GM15510 (cell line): Measurements from ENCODE around the gene LRRC55.

Source experiments
- POLR2A ChIP-seq: IDR thresholded peaks from 3 replicates; pipeline ENCODE4 v1.6.1; 2011; ENCODE audit warnings: borderline replicate concordance; ENCODE audit not compliant: insufficient read length; ENCODE audit errors: extremely low read depth

LRRC55 gene

GRCh38 chr11:57213342-57214097 is 31.8 kb downstream of the LRRC55 start:
- no peak for TF ChIP-seq POLR2A

DNA sequence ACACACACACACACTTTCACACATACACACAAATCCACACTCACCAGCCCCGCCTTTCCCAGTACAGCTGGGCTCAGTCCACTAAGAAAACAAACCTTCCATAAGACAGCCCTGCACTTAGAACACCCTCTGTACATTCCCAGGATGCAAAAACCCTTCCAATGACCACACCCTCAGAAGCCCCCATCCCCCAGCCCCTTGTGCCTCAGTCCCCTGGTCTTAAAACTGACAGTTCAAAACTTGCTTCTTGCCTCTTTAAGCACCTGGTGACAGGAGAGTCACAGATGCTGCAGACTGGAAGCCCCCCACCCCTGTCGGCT is 32.3 kb downstream of the LRRC55 start:
- no peak for TF ChIP-seq POLR2A

- TF ChIP-seq POLR2A = no peak
Measured at GRCh38 chr11:57214494-57214893, 32.7 kb downstream of the LRRC55 start.

- TF ChIP-seq POLR2A = no peak
Measured at GRCh38 chr11:57216463-57216862, 34.7 kb downstream of the LRRC55 start.

GRCh38 chr11:57217053-57217452 is 35.3 kb downstream of the LRRC55 start:
- no peak for TF ChIP-seq POLR2A

GRCh38 chr11:57219021-57219627 is 37.4 kb downstream of the LRRC55 start:
- TF ChIP-seq POLR2A = no peak

DNA sequence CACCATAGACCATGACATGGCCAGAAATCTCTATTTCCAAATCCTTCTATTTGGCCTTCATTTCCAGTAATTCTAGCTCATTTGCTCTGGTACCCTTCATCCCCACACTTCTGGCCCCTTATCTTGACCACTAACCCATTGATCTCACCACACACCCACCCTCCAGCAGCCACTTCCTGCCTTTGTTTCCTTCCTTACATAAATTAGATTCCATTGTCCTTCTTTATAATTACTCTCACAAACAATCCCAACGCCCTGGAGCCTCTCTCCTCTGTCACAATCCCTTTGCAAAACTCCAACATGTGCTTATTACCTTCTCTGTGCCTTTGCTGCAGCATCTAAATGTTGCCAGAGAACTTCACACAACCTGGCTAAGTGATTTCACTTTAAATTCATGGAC is 40.5 kb downstream of the LRRC55 start:
- no peak for TF ChIP-seq POLR2A

DNA sequence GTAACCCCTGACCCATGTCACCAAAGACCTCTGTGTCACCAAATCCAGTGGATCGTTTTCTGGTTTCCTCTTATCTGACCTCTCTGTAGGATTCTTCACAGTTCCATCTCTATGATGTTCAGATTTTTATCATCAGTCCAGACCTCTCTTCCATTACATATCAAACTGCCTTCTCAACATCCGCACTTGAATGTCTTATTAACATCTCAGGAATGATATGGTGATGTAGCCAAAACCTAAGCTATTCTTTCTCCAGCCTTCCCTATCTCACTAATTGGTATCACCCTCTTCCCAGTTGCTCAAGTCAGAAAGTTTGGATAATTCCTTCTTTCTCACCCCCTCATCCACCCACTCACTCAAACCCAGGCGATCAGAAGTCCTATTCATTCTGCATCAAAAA is 41.8 kb downstream of the LRRC55 start:
- no peak for TF ChIP-seq POLR2A

DNA sequence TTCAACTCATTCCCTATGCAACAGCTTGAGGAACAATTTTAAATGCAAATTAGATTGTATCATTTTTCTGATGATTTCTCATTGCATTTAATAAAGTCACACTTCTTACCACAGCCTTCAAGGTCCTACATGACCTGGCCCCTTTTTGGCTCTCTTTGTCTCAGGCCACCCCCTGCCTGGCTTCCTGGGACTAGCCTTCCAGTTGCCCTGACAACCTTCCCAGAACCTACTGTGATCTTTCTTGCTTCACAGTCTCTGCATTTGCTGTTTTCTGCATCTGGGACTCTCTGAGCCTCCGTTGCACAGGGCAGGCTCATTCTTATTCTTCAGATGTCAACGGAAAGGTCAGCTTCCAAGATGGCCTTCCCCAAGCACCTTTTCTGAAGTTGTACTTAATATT is 42.4 kb downstream of the LRRC55 start:
- TF ChIP-seq POLR2A = no peak

GRCh38 chr11:57224537-57224936 is 42.8 kb downstream of the LRRC55 start:
- no peak for TF ChIP-seq POLR2A

DNA sequence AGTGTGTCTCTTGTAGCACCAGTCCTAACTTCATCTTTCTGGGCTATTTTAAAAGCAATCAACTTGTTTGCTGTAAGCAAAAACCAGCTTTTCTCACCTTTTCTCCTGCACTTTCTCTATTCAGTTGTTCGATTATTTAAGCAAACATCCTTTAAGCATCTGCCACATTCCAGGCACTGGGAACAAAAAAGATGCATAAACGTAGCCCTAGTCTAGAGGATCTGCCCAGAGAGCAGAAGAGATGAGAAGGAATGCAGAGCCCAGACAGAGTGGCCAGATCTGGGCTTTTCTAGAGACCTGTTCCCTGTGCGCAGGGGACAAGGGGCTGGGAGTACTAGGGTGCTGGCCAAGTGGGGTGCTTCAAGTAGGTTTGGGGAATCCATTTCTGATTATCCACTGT is 46.8 kb downstream of the LRRC55 start:
- no peak for TF ChIP-seq POLR2A

DNA sequence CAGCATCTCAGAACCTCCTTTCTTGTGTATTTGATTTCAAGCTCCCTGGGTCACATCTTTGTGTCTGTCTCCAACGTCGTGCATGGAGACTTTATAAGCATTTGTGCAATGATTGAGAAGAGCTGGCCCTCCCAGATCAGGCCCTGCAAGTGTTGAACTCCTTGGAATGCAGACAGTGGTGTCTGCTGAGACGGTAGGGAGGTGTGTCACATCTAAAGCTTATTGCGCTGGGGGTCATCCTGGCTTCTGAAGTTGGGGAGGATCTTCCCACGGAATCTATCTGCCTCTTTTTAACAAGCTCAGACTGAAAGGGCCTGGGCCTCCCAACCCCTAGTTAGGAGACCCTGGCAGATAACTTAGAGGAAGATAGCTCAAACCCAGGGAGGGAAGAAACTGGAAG is 48.6 kb downstream of the LRRC55 start:
- no peak for TF ChIP-seq POLR2A

DNA sequence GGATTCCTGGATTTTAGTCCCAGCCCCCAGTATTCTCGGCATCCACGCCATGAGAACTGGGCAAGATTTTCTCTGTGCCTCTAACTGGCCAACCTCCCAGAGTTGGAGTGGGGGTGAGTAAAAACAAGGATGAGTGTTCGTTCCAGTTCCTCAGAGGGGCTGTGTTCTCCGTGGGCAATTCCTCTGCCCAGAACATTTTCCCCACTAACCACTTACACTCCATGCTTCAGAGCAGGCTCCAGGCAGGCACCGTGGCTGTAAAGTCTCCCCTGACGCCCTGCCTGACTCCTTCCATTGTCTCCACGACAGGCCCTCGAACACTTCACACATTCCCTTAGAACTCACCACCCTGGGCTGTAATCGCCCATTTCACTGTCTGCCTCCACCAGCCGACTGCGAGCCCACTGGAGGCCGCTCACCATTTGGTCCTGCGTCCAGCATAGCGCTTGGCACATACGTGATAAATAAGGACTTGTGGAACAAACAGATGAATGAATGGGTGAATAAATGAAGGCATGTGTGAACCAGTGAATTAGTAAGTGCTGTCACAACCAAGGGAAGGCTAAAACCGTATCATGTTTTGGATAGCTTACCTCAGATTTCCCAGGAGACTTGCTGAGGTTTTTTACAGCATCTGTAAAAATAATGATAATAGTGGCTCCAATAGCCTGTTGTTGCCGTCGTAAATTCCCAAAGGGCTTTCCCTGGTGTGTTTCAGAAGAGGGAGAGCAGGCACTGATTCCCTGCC is 49.2 kb downstream of the LRRC55 start:
- no peak for TF ChIP-seq POLR2A

GRCh38 chr11:57231539-57232253 is 49.9 kb downstream of the LRRC55 start:
- TF ChIP-seq POLR2A = no peak

DNA sequence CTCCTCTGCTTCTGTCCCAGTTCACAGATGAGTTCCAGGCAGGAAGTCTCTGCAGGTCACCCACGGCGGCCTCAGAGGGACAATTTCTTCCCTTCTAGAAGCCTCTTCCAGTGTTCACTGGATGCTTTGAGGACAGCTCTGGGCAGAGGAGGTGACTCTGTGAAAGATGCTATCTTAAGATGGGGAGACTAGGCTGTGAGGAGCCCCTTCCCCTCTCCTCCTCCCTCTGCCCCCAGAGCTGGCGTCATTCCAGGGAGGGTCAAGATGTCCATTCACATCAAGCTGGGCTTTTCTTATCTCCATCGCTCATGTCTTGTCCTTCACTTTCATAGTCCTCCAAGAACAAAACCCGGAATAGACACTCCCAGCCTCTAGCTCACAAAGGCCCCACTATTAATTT is 51.9 kb downstream of the LRRC55 start:
- no peak for TF ChIP-seq POLR2A
